Neural progenitor cell (in vitro differentiated cells): Measurements from ENCODE around the gene USP2.

Experiments used
- CTCF ChIP-seq: fragments of 200-600 bp; sonication (generic); IDR thresholded peaks from 2 replicates; pipeline ENCODE4 v1.5.1; 2017; ENCODE audit warnings: antibody characterized with exemption, mild to moderate bottlenecking
- EZH2 ChIP-seq: fragments of 200-600 bp; sonication (generic); IDR thresholded peaks from 2 replicates; pipeline ENCODE4 v1.6.1; 2017; ENCODE audit warnings: antibody characterized with exemption, mild to moderate bottlenecking, moderate library complexity

DNA sequence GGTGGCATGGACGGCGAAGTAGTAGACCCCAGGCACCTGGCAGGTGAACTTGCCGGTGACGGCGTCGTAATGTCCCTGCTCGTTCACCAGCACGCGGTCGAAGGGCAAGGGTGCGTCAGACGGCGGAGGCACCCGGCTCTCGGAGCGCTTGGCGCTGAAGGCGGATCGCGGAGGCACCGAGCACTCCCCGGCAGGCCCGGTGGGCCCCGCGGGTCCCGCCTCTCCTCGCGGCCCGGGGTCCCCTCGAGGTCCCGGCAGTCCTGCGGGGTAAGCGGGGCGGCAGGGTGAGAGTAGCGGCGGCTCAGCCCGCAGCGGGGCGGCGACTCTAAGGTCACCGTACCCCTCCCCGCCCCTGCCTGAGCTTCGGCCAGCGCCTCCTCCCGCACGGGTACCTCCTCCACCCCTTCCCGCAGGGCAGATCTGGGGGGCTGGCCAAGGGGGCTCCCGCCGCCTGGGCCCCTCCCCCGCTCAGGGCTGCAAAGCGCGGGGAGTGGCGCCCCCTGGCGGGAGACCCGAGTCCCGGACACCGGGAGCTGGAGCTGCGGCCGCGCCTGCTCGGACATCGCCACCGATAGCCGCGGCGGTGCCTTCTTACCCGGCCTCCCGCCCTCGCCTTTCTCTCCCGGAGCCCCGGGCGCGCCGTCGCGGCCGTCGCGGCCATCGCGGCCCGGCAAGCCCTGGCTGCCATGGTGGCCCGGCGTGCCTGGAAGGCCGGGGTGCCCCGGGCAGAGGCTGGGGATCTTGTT is 41.7 kb downstream of the USP2 start:
- TF ChIP-seq CTCF (peak; percentile 94), EZH2 (peak; percentile 61)
